Central memory CD8-positive, alpha-beta T cell (primary cell): ENCODE data around the gene PACSIN2.

ENCODE experiments used
- ATAC-seq: fragments of 150-1000 bp; cut with Tn5 transposase; replicated peaks from 2 replicates; pipeline ENCODE4 v1.10.0; 2022; ENCODE audit warnings: mild to moderate bottlenecking, moderate FRiP score, moderate number of reproducible peaks; ENCODE audit not compliant: poor library complexity, severe bottlenecking; ENCODE audit errors: extremely low read depth
- DNase-seq, 2 donors: peaks; one replicate each; pipeline ENCODE4 v3.0.0; 2021; ENCODE audit warnings: low spot score in 2 of 2
- H3K27ac Mint-ChIP-seq: one replicate; pipeline ENCODE4 v1.8.0; 2022; ENCODE audit warnings: low read depth, mild to moderate bottlenecking, moderate library complexity, mixed read lengths
- H3K27me3 Mint-ChIP-seq: one replicate; pipeline ENCODE4 v1.8.0; 2022; ENCODE audit warnings: mixed read lengths
- H3K36me3 Mint-ChIP-seq: one replicate; pipeline ENCODE4 v1.8.0; 2022; ENCODE audit warnings: mild to moderate bottlenecking, moderate library complexity, mixed read lengths; ENCODE audit not compliant: insufficient read depth
- H3K4me1 Mint-ChIP-seq: one replicate; pipeline ENCODE4 v1.8.0; 2022; ENCODE audit warnings: mixed read lengths
- H3K4me3 Mint-ChIP-seq: one replicate; pipeline ENCODE4 v1.8.0; 2022; ENCODE audit warnings: mild to moderate bottlenecking, moderate library complexity, mixed read lengths
- H3K9me3 Mint-ChIP-seq: one replicate; pipeline ENCODE4 v1.8.0; 2022; ENCODE audit warnings: mixed read lengths

The PACSIN2 gene

DNA sequence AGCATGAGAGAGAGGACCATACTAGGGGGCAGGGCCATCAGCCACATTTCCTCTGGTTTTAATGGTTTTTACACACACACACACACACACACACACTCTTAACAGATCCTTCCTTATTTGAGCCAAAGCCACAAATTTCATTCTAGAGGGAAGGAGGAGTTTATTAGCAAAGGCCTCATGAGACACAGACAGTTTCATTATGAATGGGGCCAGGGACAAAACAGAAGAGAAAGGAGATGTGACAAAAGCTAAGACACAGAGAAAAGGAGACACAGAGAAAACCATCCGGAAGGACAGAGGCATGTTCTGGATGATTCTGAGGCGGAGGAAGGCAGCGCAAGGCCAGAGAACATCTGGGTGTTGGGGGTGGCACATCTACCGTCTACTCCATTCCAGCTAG, 125.6 kb downstream of the PACSIN2 start:
- Mint-ChIP-seq H3K4me1 (peaks cover 37% of the 10 kb centered on the region), H3K27me3 (no peaks in the 10 kb centered on the region), H3K9me3 (no peaks in the 10 kb centered on the region), H3K27ac (peak overlapping the region; percentile 58), H3K36me3 (peaks cover 7% of the 10 kb centered on the region), H3K4me3 (peak overlapping the region; percentile 15)
- ATAC-seq (peak; percentile 30), DNase-seq (no peak)

DNA sequence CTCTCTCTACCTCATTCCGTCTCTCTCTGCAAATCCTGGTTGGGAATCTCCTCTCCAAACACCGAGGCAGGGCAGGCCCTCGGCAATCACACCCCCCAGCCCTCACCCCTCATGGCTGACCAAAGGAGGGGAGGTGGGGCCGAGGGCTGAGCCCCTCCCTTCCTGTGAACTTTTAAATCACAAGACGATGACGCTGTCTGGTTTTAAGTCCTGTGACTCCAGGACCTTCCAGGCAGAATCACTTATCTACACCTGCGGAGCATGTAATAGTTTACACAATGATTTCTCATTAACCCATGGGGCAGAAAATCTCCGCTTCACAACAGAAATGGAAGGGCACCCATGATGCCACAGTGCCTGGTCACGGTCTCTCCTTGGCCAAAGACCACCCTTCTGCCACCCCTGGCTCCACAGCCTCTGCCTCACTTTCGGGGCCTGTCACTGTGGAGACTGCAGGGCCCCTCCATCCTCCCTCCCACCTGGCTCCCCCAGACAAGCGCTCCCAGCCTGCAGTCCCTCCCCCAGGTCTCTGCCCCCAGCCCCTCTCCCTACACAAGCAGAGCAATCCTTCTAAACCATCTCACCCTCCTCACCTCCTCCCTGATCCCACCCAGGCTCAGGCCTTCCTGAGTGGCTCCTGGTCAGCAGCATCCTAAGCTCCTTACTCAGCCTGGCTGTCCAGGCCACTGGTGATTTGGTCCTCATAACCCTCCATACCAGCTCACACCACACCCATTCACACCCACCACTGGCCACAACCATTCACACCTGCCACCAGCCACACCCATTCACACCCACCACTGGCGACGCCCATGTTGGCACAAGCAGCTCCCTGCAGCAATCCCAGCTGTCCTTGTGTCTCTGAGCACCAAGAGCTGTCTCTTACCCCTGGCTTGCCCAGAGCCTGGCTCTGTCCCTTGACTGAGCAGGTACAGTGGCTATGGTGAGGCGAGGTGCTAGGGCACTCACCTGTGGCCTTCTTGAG, 127.1 kb downstream of the PACSIN2 start:
- DNase-seq (no peak), ATAC-seq (no peak)
- Mint-ChIP-seq H3K4me1 (peaks cover 30% of the 10 kb centered on the region), H3K27me3 (no peaks in the 10 kb centered on the region), H3K9me3 (no peaks in the 10 kb centered on the region), H3K27ac (peak overlapping the region; percentile 86), H3K36me3 (peaks cover 13% of the 10 kb centered on the region), H3K4me3 (no peak overlapping the region)

DNA sequence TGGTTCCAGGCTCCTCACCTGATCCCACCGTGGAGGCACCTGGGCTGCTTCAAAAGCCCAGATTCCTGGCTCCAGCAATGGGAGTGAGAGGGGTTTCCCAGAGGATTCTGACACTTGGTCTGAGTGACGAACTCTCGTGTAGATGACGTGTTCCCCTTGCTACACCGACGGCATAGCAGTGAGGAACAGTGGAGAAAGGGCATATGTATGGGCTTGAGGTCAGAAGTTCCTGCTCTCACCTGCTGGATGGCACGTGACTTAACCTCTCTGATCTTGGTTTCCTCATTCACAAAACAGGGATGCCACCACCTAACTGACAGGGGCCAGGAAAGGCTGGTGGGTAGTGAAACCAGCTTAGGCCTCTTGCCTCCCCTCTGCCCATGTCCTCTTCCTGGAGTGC, 127.8 kb downstream of the PACSIN2 start:
- Mint-ChIP-seq H3K27ac (peak overlapping the region; percentile 86), H3K36me3 (peaks cover 14% of the 10 kb centered on the region), H3K9me3 (no peaks in the 10 kb centered on the region), H3K4me3 (no peak overlapping the region), H3K27me3 (no peaks in the 10 kb centered on the region), H3K4me1 (peaks cover 30% of the 10 kb centered on the region)
- no peak for DNase-seq
- ATAC-seq = no peak

- peaks cover 14% of the 10 kb centered on the region for H3K36me3 Mint-ChIP-seq
- H3K9me3 Mint-ChIP-seq = no peaks in the 10 kb centered on the region
- no peak overlapping the region for H3K4me3 Mint-ChIP-seq
- H3K27me3 Mint-ChIP-seq = no peaks in the 10 kb centered on the region
- H3K27ac Mint-ChIP-seq = no peak overlapping the region
- ATAC-seq (no peak), DNase-seq (no peak)
- peaks cover 24% of the 10 kb centered on the region for H3K4me1 Mint-ChIP-seq
Measured at GRCh38 chr22:42885446-42885845, 129.5 kb downstream of the PACSIN2 start.

- no peak overlapping the region for H3K27ac Mint-ChIP-seq
- peaks cover 24% of the 10 kb centered on the region for H3K4me1 Mint-ChIP-seq
- H3K27me3 Mint-ChIP-seq = no peaks in the 10 kb centered on the region
- H3K4me3 Mint-ChIP-seq = no peak overlapping the region
- ATAC-seq (no peak), DNase-seq (no peak)
- peaks cover 12% of the 10 kb centered on the region for H3K36me3 Mint-ChIP-seq
- H3K9me3 Mint-ChIP-seq = no peaks in the 10 kb centered on the region
Measured at GRCh38 chr22:42884616-42885375, 130.2 kb downstream of the PACSIN2 start.

GRCh38 chr22:42883970-42884369, 131.0 kb downstream of the PACSIN2 start:
- H3K27ac Mint-ChIP-seq = no peak overlapping the region
- DNase-seq (no peak), ATAC-seq (no peak)
- peaks cover 17% of the 10 kb centered on the region for H3K4me1 Mint-ChIP-seq
- no peak overlapping the region for H3K4me3 Mint-ChIP-seq
- no peaks in the 10 kb centered on the region for H3K27me3 Mint-ChIP-seq
- H3K9me3 Mint-ChIP-seq = no peaks in the 10 kb centered on the region
- peaks cover 15% of the 10 kb centered on the region for H3K36me3 Mint-ChIP-seq

DNA sequence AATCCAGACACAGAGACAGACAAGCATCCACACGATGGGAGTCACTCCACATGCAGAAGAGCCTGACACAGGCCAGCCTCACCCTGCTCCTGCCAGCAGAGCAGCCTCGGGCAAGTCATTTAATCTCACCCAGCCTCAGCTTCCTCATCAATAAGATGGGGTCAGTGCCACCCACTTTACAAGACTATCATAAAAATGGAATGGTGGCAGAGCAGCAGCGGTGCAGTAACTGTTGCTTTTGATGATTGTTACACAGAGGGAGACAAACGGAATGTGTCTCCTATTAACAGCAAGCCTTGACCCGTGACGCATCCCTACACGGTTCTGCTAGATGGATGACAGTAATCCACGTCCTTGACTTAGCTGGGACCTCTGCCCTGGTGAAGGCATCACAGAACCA, 131.8 kb downstream of the PACSIN2 start:
- no peak for DNase-seq
- no peaks in the 10 kb centered on the region for H3K9me3 Mint-ChIP-seq
- H3K4me1 Mint-ChIP-seq = peaks cover 9% of the 10 kb centered on the region
- no peak overlapping the region for H3K27ac Mint-ChIP-seq
- H3K4me3 Mint-ChIP-seq = no peak overlapping the region
- no peaks in the 10 kb centered on the region for H3K27me3 Mint-ChIP-seq
- H3K36me3 Mint-ChIP-seq = peaks cover 15% of the 10 kb centered on the region
- no peak for ATAC-seq

DNA sequence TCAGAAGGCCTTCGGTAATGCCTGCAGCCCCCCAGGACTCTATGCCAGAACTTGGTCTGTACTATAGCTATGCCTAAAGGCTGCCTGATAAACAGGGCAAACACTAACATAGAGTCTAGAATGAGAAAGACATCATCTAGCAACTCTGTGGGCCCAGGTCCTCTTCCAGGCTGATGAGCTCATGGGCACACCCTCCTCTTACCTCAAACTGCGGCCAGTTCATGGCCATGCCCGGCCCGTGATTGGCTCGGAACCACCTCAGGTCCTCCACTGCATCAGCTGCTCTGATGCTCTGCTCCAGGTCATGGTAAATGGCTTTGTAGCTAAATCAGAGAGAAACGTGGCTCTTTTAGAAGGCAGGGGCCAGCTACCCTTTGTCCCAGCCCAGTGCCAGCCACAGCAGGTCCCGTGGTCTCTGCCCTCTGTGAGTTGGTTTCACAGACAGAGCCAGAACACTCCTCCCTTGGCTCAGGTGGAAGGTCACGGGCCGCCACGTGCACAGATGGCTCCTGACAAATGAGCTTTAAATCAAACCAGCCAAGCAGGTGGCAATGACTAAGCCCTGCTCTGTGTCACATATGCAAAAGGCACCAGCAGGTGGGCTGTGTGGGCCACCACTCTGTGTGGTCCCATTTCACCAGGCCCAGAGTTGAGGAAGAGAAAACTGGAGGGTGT, 132.8 kb downstream of the PACSIN2 start:
- Mint-ChIP-seq H3K27me3 (no peaks in the 10 kb centered on the region), H3K4me1 (no peaks in the 10 kb centered on the region), H3K4me3 (no peak overlapping the region), H3K9me3 (no peaks in the 10 kb centered on the region), H3K27ac (peak overlapping the region; percentile 35), H3K36me3 (peaks cover 13% of the 10 kb centered on the region)
- DNase-seq (no peak), ATAC-seq (no peak)

DNA sequence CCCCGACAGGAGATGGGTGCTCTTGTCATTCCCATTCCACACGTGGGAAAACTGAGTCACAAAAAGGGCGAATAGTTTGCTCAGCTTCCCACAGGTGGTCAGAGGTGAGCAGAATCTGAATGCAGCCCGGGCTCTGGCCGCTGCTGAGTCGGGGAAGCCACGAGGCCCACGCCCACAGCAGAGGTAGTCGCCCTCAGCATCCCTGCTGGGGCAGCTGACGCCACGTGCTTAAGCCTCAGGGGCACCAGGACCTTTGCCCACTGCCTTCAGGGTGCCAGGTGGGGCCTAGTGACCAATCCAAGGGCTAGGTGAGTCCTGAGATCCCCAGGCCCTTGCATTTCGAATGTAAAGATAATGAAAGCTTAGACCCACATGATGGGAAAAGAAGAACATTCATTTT, 133.7 kb downstream of the PACSIN2 start:
- no peak for ATAC-seq
- Mint-ChIP-seq H3K27me3 (no peaks in the 10 kb centered on the region), H3K4me3 (no peak overlapping the region), H3K36me3 (peaks cover 14% of the 10 kb centered on the region), H3K27ac (no peak overlapping the region), H3K9me3 (no peaks in the 10 kb centered on the region), H3K4me1 (no peaks in the 10 kb centered on the region)
- DNase-seq = no peak

DNA sequence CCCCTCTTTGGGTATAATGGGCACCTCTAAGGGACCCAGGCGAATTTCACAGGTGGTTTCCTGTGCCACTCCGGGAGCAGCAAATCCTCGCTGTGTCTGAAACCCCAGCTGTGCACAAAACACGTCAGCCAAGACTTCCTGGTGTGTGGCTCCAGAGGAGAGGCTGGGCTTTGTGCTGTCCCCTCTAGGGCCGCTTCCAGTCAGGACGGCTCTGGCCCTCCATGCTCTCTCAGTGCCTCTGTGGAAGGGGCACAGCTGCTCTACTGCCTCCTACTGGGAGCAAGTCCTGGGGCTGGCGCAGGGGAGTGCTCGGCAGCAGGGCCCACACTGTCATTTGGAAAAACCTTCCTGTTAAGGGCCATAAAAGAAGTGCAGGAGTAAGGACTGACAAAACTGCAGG, 134.1 kb downstream of the PACSIN2 start:
- Mint-ChIP-seq H3K27ac (no peak overlapping the region), H3K36me3 (peaks cover 14% of the 10 kb centered on the region), H3K9me3 (no peaks in the 10 kb centered on the region), H3K4me1 (no peaks in the 10 kb centered on the region), H3K4me3 (no peak overlapping the region), H3K27me3 (no peaks in the 10 kb centered on the region)
- DNase-seq (no peak), ATAC-seq (no peak)

GRCh38 chr22:42879371-42880021, 135.5 kb downstream of the PACSIN2 start:
- no peak overlapping the region for H3K4me3 Mint-ChIP-seq
- DNase-seq = no peak
- no peak overlapping the region for H3K27ac Mint-ChIP-seq
- H3K36me3 Mint-ChIP-seq = peaks cover 19% of the 10 kb centered on the region
- H3K9me3 Mint-ChIP-seq = no peaks in the 10 kb centered on the region
- H3K27me3 Mint-ChIP-seq = no peaks in the 10 kb centered on the region
- H3K4me1 Mint-ChIP-seq = no peaks in the 10 kb centered on the region
- ATAC-seq = no peak
